GM21737 (cell line): ENCODE measurements around the gene FITM1.

Source experiments
- ATAC-seq: cut with Tn5 transposase; IDR thresholded peaks from one replicate; pipeline ENCODE4 v1.9.1; 2021; ENCODE audit warnings: mild to moderate bottlenecking, moderate library complexity; ENCODE audit not compliant: unreplicated experiment

Gene FITM1

DNA sequence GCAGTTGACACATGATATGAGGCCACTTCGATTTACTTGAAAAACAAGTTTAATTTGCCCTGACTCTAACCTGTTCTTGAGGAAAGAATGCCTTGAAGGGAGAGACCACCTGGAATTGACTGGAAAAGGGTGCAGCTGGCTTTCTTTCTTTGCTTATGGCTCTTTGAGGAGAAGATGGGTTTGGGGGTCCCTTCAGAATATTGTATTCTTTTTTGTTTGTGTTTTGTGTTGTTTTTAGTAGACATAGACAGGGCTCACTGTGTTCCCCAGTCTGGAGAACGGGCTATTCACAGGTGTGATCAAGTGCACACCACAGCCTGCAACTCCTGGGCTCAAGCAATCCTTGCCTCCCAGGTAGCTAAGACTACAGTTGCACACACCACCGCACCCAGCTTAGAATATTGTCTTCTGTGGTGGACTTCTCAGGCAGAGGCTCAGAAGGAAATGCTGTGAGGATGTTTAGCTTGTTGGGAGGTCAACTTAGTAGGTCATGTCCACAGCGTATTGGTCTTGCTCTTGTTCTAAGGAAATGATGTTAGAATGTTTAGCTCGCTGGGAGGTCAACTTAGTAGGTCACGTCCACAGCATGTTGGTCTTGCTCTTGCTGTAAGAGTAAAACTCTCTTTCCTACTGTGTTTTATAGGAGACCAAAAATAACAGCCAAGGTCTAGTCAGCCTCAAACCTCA lies 14.2 kb upstream of the FITM1 start:
- no peak for ATAC-seq

- no peak for ATAC-seq
Measured at GRCh38 chr14:24117179-24117578, 13.3 kb upstream of the FITM1 start.

GRCh38 chr14:24119691-24120090 lies 10.8 kb upstream of the FITM1 start:
- no peak for ATAC-seq

DNA sequence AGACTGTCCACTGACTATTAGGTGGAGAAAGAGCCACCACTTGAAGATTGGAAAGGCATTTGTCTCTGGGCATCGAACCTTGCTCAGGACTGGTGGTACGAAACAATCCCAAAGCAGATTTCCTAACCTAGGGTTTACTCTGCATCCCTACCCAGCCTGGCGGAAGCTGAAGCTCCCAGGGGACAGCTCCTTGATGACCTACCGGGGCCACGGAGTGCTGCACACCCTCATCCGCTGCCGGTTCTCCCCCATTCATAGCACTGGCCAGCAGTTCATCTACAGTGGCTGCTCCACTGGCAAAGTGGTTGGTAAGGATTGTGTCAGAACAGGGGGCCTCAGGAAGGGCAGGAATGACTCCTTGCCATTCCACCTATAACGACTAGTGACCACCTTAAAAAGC lies 9.2 kb upstream of the FITM1 start:
- no peak for ATAC-seq

- no peak for ATAC-seq
Measured at GRCh38 chr14:24122416-24122815, 8.0 kb upstream of the FITM1 start.

DNA sequence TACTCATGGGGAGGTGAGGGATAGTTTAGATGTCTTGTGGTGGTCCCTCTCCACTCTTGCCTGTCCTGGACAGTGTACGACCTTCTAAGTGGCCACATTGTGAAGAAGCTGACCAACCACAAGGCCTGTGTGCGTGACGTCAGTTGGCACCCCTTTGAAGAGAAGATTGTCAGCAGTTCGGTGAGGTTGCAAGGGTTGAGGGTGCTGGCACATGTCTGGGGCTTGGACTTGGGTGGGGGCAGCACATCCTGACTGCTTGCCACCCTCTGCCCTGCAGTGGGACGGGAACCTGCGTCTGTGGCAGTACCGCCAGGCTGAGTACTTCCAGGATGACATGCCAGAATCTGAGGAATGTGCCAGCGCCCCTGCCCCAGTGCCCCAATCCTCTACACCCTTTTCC lies 7.6 kb upstream of the FITM1 start:
- ATAC-seq, result no peak

GRCh38 chr14:24123424-24124417 lies 6.7 kb upstream of the FITM1 start:
- no peak for ATAC-seq

- no peak for ATAC-seq
Measured at GRCh38 chr14:24126939-24127338, 3.5 kb upstream of the FITM1 start.

GRCh38 chr14:24127673-24128072 lies 2.8 kb upstream of the FITM1 start:
- ATAC-seq, result no peak

DNA sequence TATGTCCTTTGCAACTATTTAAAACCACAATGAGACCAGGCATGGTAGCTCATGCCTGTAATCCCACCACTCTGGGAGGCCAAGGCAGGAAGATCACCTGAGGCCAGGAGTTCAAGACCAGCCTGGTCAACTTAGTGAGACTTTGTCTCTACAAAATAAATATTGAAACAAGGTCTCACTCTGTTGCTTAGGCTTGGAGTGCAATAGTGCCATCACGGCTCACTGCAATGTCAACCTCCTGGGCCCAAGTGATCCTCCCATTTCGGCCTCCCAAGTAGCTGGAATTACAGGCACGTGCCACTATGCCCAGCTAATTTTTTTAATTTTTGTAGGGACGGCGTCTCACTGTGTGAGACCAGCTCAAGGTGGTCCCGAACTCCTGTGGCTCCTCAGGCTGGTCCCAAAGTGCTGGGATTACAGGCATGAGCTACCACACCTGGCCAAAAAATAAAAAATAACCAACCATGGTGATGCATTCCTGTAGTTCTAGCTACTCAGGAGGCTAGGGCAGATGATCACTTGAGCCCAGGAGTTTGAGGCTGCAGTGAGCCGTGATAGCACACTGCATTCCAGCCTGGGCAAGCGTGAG lies 955 bp upstream of the FITM1 start:
- ATAC-seq, result no peak

DNA sequence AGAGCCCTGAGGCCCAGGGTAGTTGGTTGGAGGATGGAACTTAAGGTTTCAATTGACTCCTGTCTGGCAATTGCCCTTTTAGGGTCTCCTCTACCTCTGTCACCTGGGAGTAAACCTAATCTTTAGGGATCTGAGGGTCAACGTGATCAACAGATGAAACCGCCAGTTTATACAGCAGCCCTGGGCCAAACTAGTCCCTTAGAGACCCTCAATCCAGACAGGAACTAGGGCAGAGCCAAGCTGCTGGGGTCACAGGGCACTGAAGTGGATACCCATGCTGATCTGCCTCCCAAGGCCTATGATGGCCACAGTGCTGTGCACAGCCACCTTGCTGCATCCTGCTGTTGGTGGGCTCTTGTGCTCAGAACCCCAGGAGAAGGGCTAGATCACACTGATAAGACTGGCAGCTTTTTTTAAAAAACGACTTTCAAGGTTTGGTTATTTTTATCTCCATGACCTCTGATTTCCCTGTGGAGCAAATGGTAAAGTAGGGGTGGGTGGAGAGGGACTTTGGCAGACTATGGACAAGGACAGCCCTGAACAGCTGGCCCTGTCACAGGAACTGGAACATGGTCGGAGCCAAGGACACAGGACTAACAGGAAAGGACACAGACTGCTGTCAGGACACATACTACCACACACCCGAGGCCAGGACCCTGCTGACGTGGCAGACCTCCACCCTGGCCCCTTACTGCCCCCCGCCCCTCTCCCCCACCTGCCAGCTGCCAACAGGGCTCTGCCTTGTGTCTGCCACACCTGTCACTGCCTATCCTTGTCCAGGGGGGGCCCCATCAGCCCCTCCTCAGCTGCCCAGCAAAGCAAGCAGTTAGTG lies 474 bp downstream of the FITM1 start:
- no peak for ATAC-seq

DNA sequence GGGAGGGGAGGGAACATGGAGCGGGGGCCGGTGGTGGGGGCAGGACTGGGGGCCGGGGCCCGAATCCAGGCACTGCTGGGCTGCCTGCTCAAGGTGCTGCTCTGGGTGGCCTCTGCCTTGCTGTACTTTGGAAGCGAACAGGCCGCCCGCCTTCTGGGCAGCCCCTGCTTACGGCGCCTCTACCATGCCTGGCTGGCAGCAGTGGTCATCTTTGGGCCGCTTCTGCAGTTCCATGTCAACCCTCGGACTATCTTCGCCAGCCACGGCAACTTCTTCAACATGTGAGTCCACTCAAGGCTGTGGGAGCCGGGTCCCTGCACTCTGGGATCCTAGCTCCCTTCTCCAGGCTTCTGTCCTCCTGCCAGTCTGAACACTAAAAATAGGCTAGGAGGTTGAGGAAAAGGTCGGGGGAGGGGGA lies 1.1 kb downstream of the FITM1 start:
- ATAC-seq, result no peak

GRCh38 chr14:24132061-24132685 lies 1.7 kb downstream of the FITM1 start:
- ATAC-seq, result no peak

DNA sequence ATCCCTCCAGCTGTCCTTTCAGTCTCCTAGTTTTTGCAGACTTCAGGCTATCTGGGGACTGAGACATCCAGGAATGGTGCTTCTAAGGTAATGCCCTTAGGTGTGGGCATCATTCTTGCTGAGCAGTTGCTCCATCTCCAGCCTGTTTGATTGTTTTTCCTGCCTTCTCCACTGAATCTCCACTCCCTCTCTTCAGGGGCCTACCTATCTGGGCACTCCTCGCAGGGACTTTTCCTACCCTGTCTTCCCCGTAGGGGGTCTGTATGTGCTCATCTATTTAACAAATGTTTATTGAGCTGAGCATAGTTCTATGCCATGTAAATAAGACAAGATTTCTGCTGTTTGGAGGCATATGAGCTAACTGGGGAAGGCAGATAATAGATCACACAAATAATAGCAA lies 2.5 kb downstream of the FITM1 start:
- ATAC-seq, result no peak

- ATAC-seq, result no peak
Measured at GRCh38 chr14:24133735-24134134, 3.3 kb downstream of the FITM1 start.

DNA sequence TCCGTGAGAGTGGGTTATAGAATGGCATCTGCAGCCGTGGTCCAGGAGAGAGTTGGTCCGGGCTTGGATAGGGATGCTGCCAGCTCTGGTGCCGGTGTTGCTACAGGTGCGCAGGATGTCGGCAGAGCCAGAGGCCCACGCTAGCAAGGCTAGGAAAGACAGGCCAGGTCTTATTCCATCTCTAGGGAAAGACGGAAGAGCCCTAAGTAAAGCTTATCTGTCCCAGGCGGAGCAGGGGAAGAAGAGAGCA lies 5.0 kb downstream of the FITM1 start:
- ATAC-seq, result no peak

DNA sequence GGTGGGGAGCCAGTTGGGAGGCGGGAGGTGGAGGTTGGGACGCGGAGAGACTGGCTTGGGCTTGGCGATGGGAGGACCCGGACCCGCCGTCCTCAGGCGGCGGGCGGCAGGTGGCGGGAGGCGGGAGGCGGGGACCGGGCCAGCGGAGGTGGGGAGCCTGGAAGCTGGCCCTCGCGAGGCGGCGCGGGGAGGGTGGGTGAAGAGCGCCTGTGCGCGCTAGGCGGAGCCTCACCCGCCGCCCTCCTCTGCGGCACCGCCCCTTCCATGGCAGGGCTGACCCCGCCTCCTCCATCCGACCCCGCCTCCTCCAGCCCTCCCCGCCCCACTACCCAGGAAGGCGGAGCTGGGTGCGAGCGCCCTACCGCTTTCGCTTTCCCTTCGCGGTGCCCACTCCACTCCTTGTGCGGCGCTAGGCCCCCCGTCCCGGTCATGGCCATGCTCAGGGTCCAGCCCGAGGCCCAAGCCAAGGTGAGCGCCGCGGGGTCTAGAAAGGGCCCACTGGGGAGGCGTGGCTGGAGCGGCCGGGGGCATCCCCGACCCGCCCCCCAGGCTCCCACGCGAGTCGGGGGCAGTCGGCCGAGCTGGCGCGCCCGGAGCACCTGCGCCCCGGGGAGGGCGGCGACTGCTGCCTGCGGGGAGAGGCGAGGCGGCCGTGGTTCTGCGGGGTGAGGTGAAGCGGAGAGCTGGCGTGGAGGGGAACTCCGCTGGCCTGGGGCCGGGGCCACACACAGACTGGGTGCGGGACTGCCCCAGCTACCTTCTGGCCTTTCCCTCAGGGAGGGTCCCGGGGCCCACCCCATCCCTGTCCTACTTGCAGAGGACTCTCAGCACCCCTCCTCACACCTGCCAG lies 5.6 kb downstream of the FITM1 start, which contains the start of gene PSME1:
PSME1 (plus strand) TSS at position 361 of the 850 bp plus-strand sequence; CDS start at position 430, 69 bp downstream.
- peak; percentile 78 for ATAC-seq

GRCh38 chr14:24136684-24137528 lies 6.4 kb downstream of the FITM1 start:
- no peak for ATAC-seq
